Measurements from ENCODE around the gene PDE4D. TPM values are rescaled to one million over a fixed set of nuclear protein-coding genes. Genes with fewer than 3 reads are reported as not detected.
A peak's percentile ranks its signal among the peaks of the same experiment; 100 is the strongest.

The PDE4D gene
- total RNA-seq, 1 experiment from 2014 or later = 2.1 TPM

- H4K20me1 ChIP-seq (ENCODE audit: control insufficient read depth, insufficient read depth, insufficient read length) = no peaks in the 10 kb centered on the region
- no peak for DNase-seq
- peaks cover 7% of the 10 kb centered on the region; the same call in 1 of the 2 replicates for H3K4me1 ChIP-seq (ENCODE audit: insufficient read depth, low read length)
- no peak overlapping the region for H2BK5ac ChIP-seq (ENCODE audit: insufficient read length, low read length)
- no peak overlapping the region for H2BK15ac ChIP-seq (ENCODE audit: low read depth, low read length)
- H3K14ac ChIP-seq (ENCODE audit: insufficient read depth, low read length) = no peak overlapping the region
- no peaks in the 10 kb centered on the region for H3K9me3 ChIP-seq (ENCODE audit: control insufficient read depth, low read depth, low read length)
- H3T11ph ChIP-seq (ENCODE audit: low read length) = no peak overlapping the region
- Mint-ChIP-seq H3K9me3 (no peaks in the 10 kb centered on the region), H3K36me3 (ENCODE audit: insufficient read depth in 1 of 3, low read depth in 3 of 3) (no peaks in the 10 kb centered on the region), H3K4me3 (peak overlapping the region in 1 of 2 experiments; percentile 10; a peak in 1 of 5 replicates), H3K27ac (peak overlapping the region in 1 of 3 experiments; percentile 1; a peak in 2 of 7 replicates), H3K27me3 (ENCODE audit: low read depth) (no peaks in the 10 kb centered on the region; the same call in 1 of the 2 replicates), H3K4me1 (peaks cover 30 to 50% of the 10 kb centered on the region in 2 experiments)
- H2AK5ac ChIP-seq (ENCODE audit: insufficient read length, low read length) = no peak overlapping the region
- no peak overlapping the region for H4K5ac ChIP-seq (ENCODE audit: insufficient read length, low read depth, low read length)
- H2BK12ac ChIP-seq (ENCODE audit: insufficient read length, low read depth, low read length) = no peak overlapping the region
- no peak overlapping the region for H3K4ac ChIP-seq (ENCODE audit: low read depth, low read length)
- no peaks in the 10 kb centered on the region for H3K23me2 ChIP-seq (ENCODE audit: insufficient read length, low read depth, low read length, poor library complexity, severe bottlenecking)
- no peaks in the 10 kb centered on the region for H3K79me2 ChIP-seq (ENCODE audit: insufficient read depth, low read length)
- TF ChIP-seq CTCF (conservative IDR thresholded peaks at IDR 0.05) = no peak
- WGBS (ENCODE audit: extremely low coverage, insufficient read length, low lambda C conversion rate) = no CpG with 5 or more reads among the region's 4 CpGs
- no peak overlapping the region for H3K23ac ChIP-seq (ENCODE audit: insufficient read length, low read depth, low read length)
- no peak overlapping the region for H2BK120ac ChIP-seq (ENCODE audit: low read depth, low read length, poor library complexity, severe bottlenecking)
- no peak overlapping the region for H4K91ac ChIP-seq (ENCODE audit: insufficient read length, low read depth, low read length)
- no peak overlapping the region for H3K18ac ChIP-seq (ENCODE audit: insufficient read length, low read depth, low read length)
- H3K79me1 ChIP-seq (ENCODE audit: insufficient read depth, low read depth, low read length, poor library complexity, severe bottlenecking) = no peaks in the 10 kb centered on the region
- no peak overlapping the region for H2BK20ac ChIP-seq (ENCODE audit: low read depth, low read length, poor library complexity, severe bottlenecking)
- no peak overlapping the region for H3K56ac ChIP-seq (ENCODE audit: insufficient read length, low read depth, low read length)
- no peaks in the 10 kb centered on the region for H3K27me3 ChIP-seq (ENCODE audit: insufficient read depth, low read length)
- H3K4me2 ChIP-seq (ENCODE audit: insufficient read depth, insufficient read length, low read length) = no peak overlapping the region
- no peak overlapping the region for H3K9ac ChIP-seq (ENCODE audit: extremely low read depth, insufficient read length, low read length)
- H2AFZ ChIP-seq (ENCODE audit: low read length) = no peak overlapping the region
- no peak overlapping the region for H4K8ac ChIP-seq (replicated peaks; ENCODE audit: insufficient read length, low read depth, low read length)
- H3K27ac ChIP-seq (ENCODE audit: insufficient read length, low read depth, low read length) = no peak overlapping the region
These were observed 890.4 kb downstream of the PDE4D start for GRCh38 chr5:59003124-59003523.
